Activated gamma-delta T cell treated with anti-CD3 and anti-CD28 coated beads, Interleukin-2, amount 50 U/mL, for 16 hours (primary cell): ENCODE results near the gene EPHB2.
A peak's percentile ranks its signal among the peaks of the same experiment; 100 is the strongest.
"Not testable (repeated sequence)": the region's sequence is repeated elsewhere in the genome, so short reads cannot be mapped to it uniquely, and the experiment has no call there.

Experiments used
- DNase-seq: peaks from one replicate; pipeline ENCODE4 v3.0.0-alpha.2; 2020; ENCODE audit warnings: low read depth

Gene EPHB2

DNA sequence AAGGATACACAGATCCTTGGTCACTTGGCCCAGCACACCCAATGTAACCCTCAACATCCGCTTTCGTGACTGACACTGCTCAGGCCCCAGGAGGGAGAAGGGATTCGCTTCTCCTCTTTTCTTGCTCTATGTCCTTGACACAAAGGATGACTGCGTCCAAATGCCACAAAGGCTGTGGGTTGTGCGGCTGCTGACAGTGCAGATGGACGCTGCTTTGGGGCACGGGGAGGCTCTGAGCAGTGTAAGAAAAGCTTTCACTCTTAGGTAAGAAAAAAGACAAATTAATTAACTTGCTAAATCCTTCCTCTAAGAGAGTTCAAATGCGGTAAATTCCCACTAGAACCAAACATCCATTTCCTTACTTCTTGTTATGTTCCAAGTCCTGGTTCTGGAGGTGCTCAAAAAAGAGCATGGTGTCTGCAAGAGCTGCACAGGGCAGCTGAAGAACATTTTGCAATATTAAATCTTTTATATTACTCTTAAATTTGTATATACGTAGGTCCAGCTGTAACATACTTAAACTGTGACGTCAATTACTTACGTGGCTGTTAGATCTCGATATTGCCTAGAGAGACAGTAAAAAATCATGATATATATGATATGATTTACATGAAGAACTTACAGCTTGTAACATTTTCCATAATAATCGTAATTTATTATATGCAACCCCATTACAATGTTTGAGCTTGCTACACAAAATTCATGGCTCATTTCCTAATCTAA is 19.4 kb upstream of the EPHB2 start:
- no peak for DNase-seq

DNA sequence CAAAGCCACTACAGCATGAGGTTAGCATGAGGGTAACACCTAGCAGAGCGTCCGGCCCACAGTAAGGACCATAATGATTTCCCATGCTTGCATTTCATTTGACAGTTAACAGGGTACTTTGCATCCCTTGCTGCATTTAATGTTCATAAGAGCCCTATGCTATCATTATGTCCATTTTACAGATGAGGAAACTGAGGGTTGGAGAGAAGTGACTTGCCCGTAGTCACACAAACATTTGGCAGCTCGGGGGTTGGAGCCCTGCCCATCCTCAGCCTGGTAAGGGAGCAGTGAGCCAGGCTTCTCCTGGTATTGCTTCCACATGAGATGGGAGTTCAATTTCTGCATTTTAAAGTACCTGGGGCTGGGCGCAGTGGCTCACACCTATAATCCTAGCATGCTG is 16.5 kb upstream of the EPHB2 start:
- DNase-seq = no peak

DNA sequence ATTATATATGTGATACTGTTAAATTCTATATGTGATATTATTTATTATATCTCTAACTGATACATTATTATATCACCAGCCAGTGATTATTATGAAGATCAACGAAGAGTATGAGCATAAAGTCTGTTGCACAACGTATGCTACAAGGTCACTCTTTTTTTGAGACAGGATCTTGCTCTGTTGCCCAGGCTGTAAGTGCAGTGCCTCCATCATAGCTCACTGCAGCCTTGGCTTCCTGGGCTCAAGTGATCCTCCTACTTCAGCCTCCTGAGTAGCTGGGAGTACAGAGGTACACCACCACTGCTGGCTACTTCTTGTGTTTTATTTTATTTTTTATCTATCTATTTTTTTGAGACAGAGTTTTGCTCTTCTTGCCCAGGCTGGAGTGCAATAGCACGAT is 14.0 kb upstream of the EPHB2 start:
- DNase-seq = no peak

DNA sequence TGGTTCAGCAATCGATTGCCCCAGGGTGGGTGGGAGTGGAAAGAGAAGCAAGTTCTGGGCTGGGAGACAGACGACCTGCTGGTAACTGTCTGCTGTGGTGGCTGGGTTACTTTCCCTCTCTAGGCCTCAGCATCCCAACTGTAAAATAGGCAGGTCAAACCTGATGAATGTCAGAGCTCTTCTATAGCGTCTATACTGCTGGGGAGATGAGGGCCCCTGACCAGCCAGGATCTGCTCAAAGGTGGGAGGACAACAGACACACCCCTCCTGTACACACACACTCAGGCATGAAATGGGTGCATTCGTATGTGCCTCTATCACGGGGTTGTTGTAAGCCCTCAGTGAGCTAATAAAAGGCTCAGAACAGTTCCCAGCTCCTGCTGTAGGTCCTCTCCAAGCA is 12.7 kb upstream of the EPHB2 start:
- DNase-seq = no peak

DNA sequence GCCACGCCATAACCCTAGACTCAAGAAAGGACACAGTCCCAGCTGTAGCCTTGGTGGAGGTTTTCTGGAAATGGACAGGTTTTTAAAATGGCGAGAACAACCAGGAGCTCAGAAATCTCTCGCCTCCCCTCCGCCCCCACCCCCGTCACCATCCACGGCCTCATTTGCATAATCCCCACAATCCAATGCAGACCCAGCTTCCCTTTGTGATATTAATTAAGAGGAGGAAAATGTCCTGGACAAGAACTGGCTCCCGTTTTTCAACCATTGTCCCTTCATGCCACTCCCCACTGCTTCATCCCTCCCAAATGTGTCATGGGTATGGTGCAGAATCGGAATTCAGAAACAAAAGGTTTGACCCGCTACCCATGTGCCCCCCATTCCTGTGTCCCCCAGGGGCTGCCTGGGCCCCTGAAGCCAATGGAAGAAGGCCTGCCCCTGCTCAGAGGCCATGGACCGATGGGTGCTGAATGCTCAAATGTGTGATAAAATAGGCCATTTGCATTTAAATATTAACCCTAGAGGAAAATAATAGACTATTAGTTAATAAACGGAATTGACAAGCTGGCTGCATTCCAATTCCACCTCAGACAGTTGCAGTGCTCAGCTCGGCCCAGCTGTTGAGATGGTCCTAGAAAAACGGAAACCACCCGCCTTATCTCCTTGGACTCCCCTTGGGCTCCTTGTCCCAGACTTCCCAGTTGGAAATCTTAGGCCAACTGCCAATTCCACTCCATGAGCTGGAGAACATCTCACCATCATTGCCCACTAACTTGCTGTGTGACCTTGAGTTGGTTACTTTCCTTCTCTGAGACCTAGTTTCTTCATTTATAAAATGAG is 10.7 kb upstream of the EPHB2 start:
- DNase-seq = no peak

DNA sequence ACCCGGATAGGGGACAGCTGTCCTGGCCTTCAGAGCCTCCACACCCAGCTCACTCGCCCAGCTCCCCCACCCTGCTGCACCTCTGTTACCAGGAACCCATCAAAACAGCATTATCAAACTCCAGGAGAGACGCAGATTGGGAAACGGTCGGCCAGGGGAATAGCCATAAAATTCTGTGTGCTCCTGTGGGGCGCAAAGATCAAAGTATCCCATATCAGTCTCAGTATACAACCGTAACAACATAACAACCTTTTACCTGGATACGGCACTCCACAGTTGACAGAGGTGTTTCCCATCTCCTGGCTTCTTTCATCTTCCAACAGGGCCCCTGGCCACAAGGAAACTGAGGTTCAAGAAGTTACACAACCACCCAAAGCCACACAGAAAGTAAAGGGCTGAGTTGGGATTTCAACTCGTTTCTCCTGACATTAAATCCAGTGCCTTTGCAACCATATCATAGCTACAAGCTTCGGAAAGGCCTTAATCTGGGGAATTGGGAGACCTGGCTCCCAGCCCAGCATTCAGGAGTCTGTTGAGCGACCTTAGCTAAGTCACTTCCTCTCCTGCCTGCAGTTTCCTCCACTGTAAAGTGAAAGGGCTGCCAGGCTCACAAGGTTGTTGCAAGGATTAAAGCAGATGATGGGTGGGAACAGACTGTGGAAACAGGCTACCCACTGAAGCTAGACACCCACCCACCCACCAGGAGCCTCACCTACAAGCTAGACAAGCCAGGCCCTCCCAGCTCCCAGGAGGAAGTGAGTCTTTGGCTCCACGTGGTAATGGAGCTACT is 8.1 kb upstream of the EPHB2 start:
- no peak for DNase-seq

- peak; percentile 65 for DNase-seq
Measured at GRCh38 chr1:22704440-22705067, 6.1 kb upstream of the EPHB2 start.

DNA sequence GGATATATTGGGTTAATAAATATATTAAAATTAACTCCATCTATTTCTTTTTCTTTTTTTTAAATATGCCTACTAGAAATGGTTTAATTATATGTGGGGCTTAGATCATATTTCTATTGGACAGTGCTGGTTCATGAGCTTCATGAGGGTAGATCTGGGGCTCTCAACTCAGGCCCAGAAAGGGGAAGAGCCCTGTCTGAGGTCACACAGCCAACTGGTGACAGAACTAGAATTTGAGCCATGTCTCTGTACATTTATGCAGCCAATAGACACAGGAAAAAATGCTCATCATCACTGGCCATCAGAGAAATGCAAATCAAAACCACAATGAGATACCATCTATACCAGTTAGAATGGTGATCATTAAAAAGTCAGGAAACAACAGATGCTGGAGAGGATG is 5.1 kb upstream of the EPHB2 start:
- DNase-seq = no peak

DNA sequence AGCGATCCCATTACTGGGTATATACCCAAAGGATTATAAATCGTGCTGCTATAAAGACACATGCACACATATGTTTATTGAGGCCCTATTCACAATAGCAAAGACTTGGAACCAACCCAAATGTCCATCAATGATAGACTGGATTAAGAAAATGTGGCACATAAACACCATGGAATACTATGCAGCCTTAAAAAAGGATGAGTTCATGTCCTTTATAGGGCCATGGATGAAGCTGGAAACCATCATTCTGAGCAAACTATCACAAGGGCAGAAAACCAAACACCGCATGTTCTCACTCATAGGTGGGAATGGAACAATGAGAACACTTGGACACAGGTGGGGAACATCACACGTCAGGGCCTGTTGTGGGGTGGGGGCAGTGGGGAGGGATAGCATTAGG is 4.5 kb upstream of the EPHB2 start:
- DNase-seq = not testable (repeated sequence)

GRCh38 chr1:22708777-22709176 is 1.9 kb upstream of the EPHB2 start:
- no peak for DNase-seq

DNA sequence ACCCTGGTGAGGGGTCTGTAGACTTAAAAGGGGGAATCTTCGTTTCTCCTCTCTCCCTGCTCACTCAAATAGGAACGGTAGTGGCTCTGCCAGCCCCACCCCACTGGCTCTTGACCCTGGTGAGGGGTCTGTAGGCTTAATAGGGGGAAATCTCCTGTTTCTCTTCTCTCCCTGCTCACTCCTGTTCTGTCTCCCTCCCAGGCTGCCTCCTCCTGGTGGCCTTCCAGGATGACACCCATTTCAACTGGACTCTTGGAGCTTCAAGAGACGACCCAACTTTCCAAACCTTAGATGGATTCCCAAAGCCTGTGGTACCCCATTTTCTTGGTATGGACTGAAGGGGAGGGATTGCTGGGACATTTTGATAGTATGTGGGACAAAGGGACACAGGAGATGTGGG is 1.4 kb upstream of the EPHB2 start:
- DNase-seq = no peak

- DNase-seq = no peak
Measured at GRCh38 chr1:22709891-22710700, 543 bp upstream of the EPHB2 start.

DNA sequence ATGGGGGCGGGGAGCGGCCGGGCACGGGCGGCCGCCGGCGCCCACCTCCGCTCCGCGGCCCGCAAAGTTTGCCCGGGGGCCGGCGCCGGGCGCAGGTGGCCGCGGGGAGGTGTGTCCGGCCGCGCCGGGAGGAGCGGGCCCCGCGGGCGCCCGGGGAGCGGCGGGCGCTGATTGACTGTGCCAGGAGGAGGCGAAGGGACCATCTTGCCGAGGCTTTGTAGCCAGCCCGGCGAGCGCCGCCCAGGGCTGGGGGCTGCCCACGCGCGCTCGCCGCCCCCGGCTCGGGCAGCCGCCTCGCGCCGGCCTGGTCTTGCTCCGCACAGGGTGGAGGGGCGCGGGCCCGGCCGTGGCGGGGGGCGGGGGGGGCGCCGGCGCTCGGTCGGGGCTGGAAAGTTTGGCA is 432 bp downstream of the EPHB2 start:
- no peak for DNase-seq

GRCh38 chr1:22711591-22712501 is 1.2 kb downstream of the EPHB2 start:
- DNase-seq = no peak

- no peak for DNase-seq
Measured at GRCh38 chr1:22712502-22713271, 2.0 kb downstream of the EPHB2 start.

DNA sequence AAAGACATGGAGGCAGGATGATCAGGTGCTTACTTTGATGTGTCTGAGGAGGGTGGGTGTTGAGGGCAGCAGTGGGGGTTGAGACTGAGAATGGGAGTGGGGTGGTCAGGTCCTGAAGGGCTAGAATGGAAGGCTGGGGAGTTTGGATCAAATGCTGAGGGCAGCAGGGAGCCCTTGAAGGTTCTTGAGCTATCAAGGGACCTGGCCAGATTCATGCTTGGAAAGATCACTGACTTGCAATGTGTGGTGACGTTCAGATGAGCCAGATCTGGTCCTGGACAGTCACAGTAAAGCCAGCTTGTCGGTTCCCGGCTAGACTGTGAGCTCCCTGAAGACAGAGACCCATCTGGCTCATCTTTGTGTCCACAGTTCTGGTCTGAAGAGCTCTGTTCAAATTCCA is 3.8 kb downstream of the EPHB2 start:
- no peak for DNase-seq

DNA sequence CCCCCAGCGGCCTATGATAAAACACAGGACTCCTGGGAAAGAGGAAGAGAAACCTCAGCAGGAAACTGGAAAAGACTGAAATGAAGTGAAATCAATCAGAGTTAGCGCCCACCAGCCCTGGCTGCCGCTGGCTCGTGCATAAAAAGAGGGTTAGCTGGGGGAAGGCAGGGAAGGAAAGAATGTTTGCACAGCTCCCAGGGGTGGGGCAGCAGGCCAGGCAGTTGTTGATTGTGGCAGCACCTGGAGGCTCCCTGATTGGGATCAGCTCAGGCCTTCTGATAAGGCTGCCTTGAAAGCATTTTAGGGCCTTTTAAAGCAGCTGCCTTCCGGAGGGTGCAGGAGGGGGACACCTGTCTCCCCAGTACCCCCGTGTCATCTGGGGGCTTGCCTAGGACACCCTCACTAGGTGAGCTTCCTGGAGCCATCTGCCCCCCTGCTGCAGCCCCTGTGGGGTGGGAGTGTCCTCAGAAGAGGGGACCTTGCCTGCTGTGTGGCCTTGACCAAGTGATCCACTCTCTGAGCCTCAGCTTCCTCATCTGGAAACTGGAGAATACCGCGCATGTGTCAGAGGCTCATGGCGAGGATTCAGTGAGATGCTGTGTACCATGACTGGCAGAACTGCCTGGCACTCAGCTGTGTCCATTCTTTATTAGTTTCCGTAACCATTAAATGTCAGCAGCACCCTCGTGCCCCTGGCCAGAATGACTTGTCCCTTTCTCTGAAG is 6.6 kb downstream of the EPHB2 start:
- no peak for DNase-seq

DNA sequence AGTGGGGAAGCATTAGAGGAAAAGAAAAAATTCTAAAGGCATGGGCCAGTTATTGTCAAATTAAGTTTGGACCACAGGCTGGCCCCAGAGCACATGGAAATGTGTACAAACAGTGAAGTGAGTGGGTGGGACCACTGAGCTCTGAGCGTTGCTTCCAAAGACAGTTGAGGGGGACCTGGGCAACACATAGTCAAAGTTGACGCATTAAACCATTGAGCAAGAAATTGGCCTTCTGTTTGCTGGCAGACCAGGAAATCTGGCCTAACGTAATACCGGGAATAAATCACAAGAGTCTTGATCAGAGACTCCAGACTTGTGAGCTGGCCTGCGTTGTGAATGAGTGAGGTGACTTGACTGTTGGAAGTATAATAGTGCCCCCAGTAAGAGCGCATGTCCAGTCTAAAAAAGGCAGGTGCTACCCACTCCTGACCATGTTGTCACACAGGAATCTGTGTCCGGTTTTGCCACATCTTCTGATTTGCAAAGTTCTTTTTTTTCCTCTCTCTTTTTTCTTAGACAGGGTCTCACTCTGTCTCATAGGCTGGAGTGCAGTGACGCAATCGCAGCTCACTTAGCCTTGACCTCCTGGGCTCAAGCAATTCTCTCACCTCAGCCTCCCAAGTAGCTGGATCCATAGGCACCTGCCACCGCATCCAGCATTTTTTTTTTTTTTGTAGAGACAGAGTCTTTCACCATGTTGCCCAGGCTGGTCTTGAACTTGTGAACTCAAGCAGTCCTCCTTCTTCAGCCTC is 10.7 kb downstream of the EPHB2 start:
- DNase-seq = no peak
